ENCODE results near the gene RTEL1. TPM values are rescaled to one million over a fixed set of nuclear protein-coding genes. Genes with fewer than 3 reads are reported as not detected.

The RTEL1 gene
- total and polyA plus RNA-seq, 9 of the 15 experiments (the other 6 are each of a cell fraction or from before 2014, with no cell fraction given): 0.36 to 61.0 (median 17.9) TPM

DNA sequence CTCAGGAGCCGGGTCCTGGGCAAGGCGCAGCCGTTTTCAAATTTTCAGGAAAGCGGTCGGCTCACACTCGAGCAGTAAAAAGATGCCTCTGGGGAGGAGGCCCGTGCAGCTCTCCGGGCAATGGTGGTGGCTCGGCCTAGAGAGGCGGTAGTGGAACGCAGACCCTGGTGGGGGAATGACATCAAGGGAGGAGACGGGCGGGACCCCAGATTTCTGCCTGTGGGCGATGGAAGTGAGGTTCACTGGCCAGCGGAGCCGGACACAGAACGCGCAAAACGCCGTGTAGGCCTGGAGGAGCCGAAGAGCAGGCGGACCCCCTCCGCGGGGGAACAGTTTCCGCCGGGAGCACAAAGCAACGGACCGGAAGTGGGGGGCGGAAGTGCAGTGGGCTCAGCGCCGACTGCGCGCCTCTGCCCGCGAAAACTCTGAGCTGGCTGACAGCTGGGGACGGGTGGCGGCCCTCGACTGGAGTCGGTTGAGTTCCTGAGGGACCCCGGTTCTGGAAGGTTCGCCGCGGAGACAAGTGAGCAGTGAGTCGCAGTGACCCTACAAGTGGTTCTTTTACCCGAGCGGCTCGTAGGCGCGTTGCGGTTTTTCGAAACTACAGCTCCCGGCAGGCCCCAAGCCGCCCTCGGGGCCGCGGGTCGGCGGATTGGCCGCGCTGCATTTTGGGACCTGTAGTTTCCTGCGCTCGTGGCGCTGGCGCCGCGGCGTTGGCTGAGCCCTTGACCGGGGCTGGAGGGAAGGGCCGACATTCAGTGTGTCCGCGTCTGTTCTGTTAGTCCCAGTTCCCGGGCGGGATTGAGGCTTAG lies at the start of gene RTEL1 (continued):
- TF ChIP-seq, protein P1, sequence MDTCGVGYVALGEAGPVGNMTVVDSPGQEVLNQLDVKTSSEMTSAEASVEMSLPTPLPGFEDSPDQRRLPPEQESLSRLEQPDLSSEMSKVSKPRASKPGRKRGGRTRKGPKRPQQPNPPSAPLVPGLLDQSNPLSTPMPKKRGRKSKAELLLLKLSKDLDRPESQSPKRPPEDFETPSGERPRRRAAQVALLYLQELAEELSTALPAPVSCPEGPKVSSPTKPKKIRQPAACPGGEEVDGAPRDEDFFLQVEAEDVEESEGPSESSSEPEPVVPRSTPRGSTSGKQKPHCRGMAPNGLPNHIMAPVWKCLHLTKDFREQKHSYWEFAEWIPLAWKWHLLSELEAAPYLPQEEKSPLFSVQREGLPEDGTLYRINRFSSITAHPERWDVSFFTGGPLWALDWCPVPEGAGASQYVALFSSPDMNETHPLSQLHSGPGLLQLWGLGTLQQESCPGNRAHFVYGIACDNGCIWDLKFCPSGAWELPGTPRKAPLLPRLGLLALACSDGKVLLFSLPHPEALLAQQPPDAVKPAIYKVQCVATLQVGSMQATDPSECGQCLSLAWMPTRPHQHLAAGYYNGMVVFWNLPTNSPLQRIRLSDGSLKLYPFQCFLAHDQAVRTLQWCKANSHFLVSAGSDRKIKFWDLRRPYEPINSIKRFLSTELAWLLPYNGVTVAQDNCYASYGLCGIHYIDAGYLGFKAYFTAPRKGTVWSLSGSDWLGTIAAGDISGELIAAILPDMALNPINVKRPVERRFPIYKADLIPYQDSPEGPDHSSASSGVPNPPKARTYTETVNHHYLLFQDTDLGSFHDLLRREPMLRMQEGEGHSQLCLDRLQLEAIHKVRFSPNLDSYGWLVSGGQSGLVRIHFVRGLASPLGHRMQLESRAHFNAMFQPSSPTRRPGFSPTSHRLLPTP (IDR thresholded peaks at IDR 0.05; ENCODE audit: borderline replicate concordance, extremely low read depth, insufficient read length): no peak
- no peak for TF ChIP-seq GABPB2 (CRISPR knock-in tag; conservative IDR thresholded peaks at IDR 0.05)
- TF ChIP-seq NR3C1 (CRISPR knock-in tag; IDR thresholded peaks at IDR 0.05): no peak; the same call in 1 of the 2 replicates
- peak; percentile 88 for TF ChIP-seq GTF2E2 (tag; IDR thresholded peaks at IDR 0.05)
- TF ChIP-seq, protein P2, sequence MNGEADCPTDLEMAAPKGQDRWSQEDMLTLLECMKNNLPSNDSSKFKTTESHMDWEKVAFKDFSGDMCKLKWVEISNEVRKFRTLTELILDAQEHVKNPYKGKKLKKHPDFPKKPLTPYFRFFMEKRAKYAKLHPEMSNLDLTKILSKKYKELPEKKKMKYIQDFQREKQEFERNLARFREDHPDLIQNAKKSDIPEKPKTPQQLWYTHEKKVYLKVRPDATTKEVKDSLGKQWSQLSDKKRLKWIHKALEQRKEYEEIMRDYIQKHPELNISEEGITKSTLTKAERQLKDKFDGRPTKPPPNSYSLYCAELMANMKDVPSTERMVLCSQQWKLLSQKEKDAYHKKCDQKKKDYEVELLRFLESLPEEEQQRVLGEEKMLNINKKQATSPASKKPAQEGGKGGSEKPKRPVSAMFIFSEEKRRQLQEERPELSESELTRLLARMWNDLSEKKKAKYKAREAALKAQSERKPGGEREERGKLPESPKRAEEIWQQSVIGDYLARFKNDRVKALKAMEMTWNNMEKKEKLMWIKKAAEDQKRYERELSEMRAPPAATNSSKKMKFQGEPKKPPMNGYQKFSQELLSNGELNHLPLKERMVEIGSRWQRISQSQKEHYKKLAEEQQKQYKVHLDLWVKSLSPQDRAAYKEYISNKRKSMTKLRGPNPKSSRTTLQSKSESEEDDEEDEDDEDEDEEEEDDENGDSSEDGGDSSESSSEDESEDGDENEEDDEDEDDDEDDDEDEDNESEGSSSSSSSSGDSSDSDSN (IDR thresholded peaks at IDR 0.05; ENCODE audit: borderline replicate concordance in 1 of 2, low read depth in 2 of 2, low read length in 2 of 2): peak; percentile 33 to 80; a peak in 3 of 4 replicates
- no peak for TF ChIP-seq SRSF9 (IDR thresholded peaks at IDR 0.05; ENCODE audit: borderline replicate concordance, low read depth, low read length)
- TF ChIP-seq RBM22 (IDR thresholded peaks at IDR 0.05; ENCODE audit: low read depth, low read length, poor library complexity, severe bottlenecking): peak; percentile 83
- TF ChIP-seq TCF7L2 (IDR thresholded peaks at IDR 0.05; ENCODE audit: low read depth, low read length): 0 out of 2 replicates have a peak, but pooled peaks have one; percentile 5
- peak; percentile 90 for TF ChIP-seq SP1 (CRISPR knock-in tag; IDR thresholded peaks at IDR 0.05)
- TF ChIP-seq, protein P3, sequence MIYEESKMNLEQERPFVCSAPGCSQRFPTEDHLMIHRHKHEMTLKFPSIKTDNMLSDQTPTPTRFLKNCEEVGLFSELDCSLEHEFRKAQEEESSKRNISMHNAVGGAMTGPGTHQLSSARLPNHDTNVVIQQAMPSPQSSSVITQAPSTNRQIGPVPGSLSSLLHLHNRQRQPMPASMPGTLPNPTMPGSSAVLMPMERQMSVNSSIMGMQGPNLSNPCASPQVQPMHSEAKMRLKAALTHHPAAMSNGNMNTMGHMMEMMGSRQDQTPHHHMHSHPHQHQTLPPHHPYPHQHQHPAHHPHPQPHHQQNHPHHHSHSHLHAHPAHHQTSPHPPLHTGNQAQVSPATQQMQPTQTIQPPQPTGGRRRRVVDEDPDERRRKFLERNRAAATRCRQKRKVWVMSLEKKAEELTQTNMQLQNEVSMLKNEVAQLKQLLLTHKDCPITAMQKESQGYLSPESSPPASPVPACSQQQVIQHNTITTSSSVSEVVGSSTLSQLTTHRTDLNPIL (CRISPR knock-in tag; IDR thresholded peaks at IDR 0.05): no peak
- peak; percentile 18 for TF ChIP-seq KDM5B (IDR thresholded peaks at IDR 0.05; ENCODE audit: insufficient replicate concordance, low read depth, low read length)
- peak; percentile 97 for TF ChIP-seq RB1 (IDR thresholded peaks at IDR 0.05; ENCODE audit: low read depth)
- TF ChIP-seq, protein P4, sequence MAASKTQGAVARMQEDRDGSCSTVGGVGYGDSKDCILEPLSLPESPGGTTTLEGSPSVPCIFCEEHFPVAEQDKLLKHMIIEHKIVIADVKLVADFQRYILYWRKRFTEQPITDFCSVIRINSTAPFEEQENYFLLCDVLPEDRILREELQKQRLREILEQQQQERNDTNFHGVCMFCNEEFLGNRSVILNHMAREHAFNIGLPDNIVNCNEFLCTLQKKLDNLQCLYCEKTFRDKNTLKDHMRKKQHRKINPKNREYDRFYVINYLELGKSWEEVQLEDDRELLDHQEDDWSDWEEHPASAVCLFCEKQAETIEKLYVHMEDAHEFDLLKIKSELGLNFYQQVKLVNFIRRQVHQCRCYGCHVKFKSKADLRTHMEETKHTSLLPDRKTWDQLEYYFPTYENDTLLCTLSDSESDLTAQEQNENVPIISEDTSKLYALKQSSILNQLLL (CRISPR knock-in tag; IDR thresholded peaks at IDR 0.05; ENCODE audit: borderline replicate concordance): no peak
- peak; percentile 34; the same call in 1 of the 2 replicates for TF ChIP-seq SOX6 (IDR thresholded peaks at IDR 0.05)
- TF ChIP-seq ZNF143 (CRISPR knock-in tag; IDR thresholded peaks at IDR 0.05): peak; percentile 98
- TF ChIP-seq ZNF408 (CRISPR knock-in tag; IDR thresholded peaks at IDR 0.05; ENCODE audit: low read depth): no peak
- peak; percentile 82 for TF ChIP-seq ELF2 (CRISPR knock-in tag; IDR thresholded peaks at IDR 0.05)
- TF ChIP-seq CBX8 (IDR thresholded peaks at IDR 0.05; ENCODE audit: borderline replicate concordance, extremely low read depth, low read depth, low read length, poor library complexity, severe bottlenecking): no peak
- TF ChIP-seq EHMT2 (IDR thresholded peaks at IDR 0.05): no peak
